ENCODE data around the gene KIF21A.

The KIF21A gene

GRCh38 chr12:39431002-39431796, 11.7 kb downstream of the KIF21A start:
- DNase-seq = no peak

GRCh38 chr12:39429809-39430208, 13.1 kb downstream of the KIF21A start:
- no peak for DNase-seq

- no peak for DNase-seq
These were observed 15.5 kb downstream of the KIF21A start for GRCh38 chr12:39427360-39427808.

- no peak for DNase-seq
These were observed 16.2 kb downstream of the KIF21A start for GRCh38 chr12:39426636-39427240.

- DNase-seq = no peak
These were observed 22.9 kb downstream of the KIF21A start for GRCh38 chr12:39420043-39420442.

- DNase-seq = no peak
These were observed 23.4 kb downstream of the KIF21A start for GRCh38 chr12:39419471-39419870.

GRCh38 chr12:39417916-39418315, 25.0 kb downstream of the KIF21A start:
- DNase-seq = no peak

- DNase-seq = no peak
These were observed 28.8 kb downstream of the KIF21A start for GRCh38 chr12:39413836-39414771.

- no peak for DNase-seq
These were observed 30.7 kb downstream of the KIF21A start for GRCh38 chr12:39412210-39412609.

- no peak for DNase-seq
These were observed 36.7 kb downstream of the KIF21A start for GRCh38 chr12:39406262-39406661.

GRCh38 chr12:39405580-39405979, 37.3 kb downstream of the KIF21A start:
- DNase-seq = no peak

- no peak for DNase-seq
These were observed 38.9 kb downstream of the KIF21A start for GRCh38 chr12:39404000-39404399.

- no peak for DNase-seq
These were observed 39.5 kb downstream of the KIF21A start for GRCh38 chr12:39403376-39403775.

- no peak for DNase-seq
These were observed 40.0 kb downstream of the KIF21A start for GRCh38 chr12:39402922-39403321.

- no peak for DNase-seq
These were observed 41.5 kb downstream of the KIF21A start for GRCh38 chr12:39401459-39401858.

GRCh38 chr12:39395866-39396265, 47.1 kb downstream of the KIF21A start:
- DNase-seq = no peak

GRCh38 chr12:39393890-39394289, 49.0 kb downstream of the KIF21A start:
- DNase-seq = no peak

- no peak for DNase-seq
These were observed 49.7 kb downstream of the KIF21A start for GRCh38 chr12:39393179-39393578.

GRCh38 chr12:39392154-39392925, 50.6 kb downstream of the KIF21A start:
- DNase-seq = no peak

- no peak for DNase-seq
These were observed 52.2 kb downstream of the KIF21A start for GRCh38 chr12:39390752-39391151.

- DNase-seq = no peak
These were observed 53.3 kb downstream of the KIF21A start for GRCh38 chr12:39389399-39390150.

GRCh38 chr12:39386335-39386734, 56.6 kb downstream of the KIF21A start:
- DNase-seq = no peak
